Cerebellar nuclear complex (tissue), 1 donor: ENCODE measurements around the gene PLXNB1.

ENCODE experiments used
- DNase-seq, 2 experiments: peaks; one replicate each; lab custom pipeline; 2025; lab: John Stamatoyannopoulos, UW

Gene PLXNB1

GRCh38 chr3:48432411-48433371 lies 2.8 kb upstream of the PLXNB1 start:
- DNase-seq: no peak

- DNase-seq: no peak
Observed at GRCh38 chr3:48431224-48432029, 1.5 kb upstream of the PLXNB1 start.

GRCh38 chr3:48430708-48431101 lies 819 bp upstream of the PLXNB1 start:
- DNase-seq: no peak

- DNase-seq: no peak
Observed at GRCh38 chr3:48429317-48429959, 448 bp downstream of the PLXNB1 start.

GRCh38 chr3:48428572-48429316 lies 1.1 kb downstream of the PLXNB1 start:
- DNase-seq: no peak

GRCh38 chr3:48428088-48428571 lies 1.8 kb downstream of the PLXNB1 start:
- no peak for DNase-seq

GRCh38 chr3:48427630-48427962 lies 2.3 kb downstream of the PLXNB1 start:
- DNase-seq: no peak

- no peak for DNase-seq
Observed at GRCh38 chr3:48426944-48427629, 2.8 kb downstream of the PLXNB1 start.

GRCh38 chr3:48426401-48426909 lies 3.4 kb downstream of the PLXNB1 start:
- no peak for DNase-seq

- DNase-seq: no peak
Observed at GRCh38 chr3:48425281-48425812, 4.5 kb downstream of the PLXNB1 start.

GRCh38 chr3:48423883-48424695 lies 5.8 kb downstream of the PLXNB1 start:
- no peak for DNase-seq

GRCh38 chr3:48423241-48423882 lies 6.5 kb downstream of the PLXNB1 start:
- DNase-seq: no peak

- no peak for DNase-seq
Observed at GRCh38 chr3:48422681-48423080, 7.2 kb downstream of the PLXNB1 start.

- DNase-seq: no peak
Observed at GRCh38 chr3:48422272-48422671, 7.6 kb downstream of the PLXNB1 start.

- no peak for DNase-seq
Observed at GRCh38 chr3:48420561-48420960, 9.3 kb downstream of the PLXNB1 start.

GRCh38 chr3:48419597-48419996 lies 10.3 kb downstream of the PLXNB1 start:
- DNase-seq: no peak

GRCh38 chr3:48419149-48419548 lies 10.7 kb downstream of the PLXNB1 start:
- DNase-seq: no peak

- no peak for DNase-seq
Observed at GRCh38 chr3:48418651-48419050, 11.2 kb downstream of the PLXNB1 start.

- DNase-seq: no peak
Observed at GRCh38 chr3:48418140-48418539, 11.7 kb downstream of the PLXNB1 start.
